Inflammatory macrophage (primary cell): ENCODE measurements around the gene KDR.

Experiments
- DNase-seq, 2 donors: peaks; one replicate each; pipeline ENCODE4 v3.0.0-alpha.2; 2020 to 2022

Gene KDR

DNA sequence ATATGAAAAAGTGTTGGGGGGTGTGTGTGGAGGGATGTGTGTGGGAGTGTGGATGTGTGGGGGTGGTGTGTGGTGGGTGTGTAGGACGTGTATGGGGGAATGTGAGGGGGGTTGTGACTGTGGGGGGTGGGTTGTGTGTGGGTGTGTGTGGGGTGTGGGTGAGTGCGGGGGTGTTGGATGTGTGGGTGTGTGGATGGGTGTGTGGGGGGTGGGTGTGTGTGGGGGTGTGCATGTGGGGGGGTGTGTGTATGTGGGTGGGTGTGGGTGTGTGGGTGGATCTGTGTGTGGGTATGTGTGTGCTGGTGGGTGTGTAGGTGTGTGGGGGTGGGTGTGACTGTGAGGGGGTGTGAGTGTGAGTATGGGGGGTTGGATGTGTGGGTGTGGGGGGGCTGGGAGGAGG, 47.8 kb downstream of the KDR start:
- DNase-seq: no peak

DNA sequence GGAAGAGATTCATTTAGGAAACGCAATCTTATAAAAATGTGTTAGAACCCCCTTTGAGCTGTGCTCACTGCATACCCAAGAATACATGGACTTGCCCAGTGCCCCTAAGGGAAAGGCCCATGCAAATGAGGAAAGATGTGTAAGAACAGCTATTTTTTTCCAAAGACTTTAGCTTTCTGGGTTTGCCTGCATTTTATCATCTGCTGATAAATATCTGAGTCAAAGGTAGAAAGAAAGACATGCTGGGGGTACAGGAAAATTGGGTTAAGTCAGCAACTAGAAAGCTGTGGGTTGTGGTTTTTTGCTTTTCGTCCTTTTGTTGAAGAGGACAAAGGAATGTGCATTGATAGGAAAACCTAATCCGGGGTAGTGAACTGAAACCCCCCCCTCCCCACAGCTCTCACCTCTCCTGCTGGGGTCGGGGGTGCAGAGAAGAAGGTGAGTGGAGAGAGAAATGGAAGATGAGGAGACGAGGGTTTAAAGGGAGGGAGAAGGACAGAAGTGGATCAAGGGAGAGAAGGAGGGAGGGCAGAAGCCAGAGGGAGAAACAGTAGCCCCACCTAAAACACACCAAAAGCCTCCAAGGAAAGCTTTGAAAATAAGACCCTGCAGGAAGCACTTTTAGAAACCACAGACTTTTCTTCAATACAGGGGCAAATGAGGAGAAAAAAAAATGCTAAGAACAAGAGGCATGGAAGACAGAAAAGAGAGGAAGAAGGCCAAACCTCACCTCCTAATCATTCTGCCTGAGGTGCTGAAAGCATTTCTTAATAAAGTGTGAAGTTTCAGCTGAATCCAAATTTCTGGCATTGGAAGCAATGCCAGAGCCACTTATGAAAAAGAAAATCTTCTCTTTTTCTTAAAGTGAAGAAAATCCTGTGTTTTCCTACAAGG, 49.3 kb downstream of the KDR start:
- no peak for DNase-seq

DNA sequence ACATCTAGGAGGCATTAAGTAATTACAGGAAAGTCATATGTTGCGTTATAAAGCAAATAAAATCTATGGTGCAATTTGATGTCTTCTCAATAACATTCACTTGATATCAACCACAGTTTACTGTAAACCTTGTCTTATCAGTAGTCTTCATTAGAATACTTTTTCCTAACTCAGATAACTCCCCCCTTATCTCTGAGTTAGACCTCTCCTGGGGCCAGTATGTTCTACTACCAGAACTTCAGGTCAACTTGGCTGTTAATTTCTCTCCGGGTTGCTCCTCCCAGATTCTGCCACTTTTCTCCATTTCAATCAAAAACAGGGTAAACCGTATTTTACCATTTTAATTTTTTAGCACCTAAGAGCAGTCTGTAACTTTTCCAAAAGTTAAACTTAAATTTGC, 50.0 kb downstream of the KDR start:
- DNase-seq: no peak

DNA sequence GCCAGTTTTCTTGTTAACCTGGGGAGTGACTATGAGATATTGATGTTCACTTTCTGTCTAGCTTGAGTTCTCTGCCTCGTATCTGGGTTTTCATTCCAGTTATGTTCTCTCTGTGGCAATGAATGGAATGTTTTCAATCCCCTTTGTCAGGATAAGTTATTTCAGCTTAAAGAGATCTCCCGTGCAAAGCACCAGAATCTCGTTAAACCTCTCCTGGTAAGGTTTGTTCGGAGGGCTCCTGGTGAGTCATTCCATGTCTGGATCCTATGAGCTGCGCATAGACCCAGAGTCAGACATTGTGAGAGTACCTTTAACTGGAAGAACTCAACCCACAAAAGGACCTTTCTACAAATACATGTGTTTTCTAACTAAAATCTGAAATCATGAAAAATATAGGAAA, 51.0 kb downstream of the KDR start:
- no peak for DNase-seq

DNA sequence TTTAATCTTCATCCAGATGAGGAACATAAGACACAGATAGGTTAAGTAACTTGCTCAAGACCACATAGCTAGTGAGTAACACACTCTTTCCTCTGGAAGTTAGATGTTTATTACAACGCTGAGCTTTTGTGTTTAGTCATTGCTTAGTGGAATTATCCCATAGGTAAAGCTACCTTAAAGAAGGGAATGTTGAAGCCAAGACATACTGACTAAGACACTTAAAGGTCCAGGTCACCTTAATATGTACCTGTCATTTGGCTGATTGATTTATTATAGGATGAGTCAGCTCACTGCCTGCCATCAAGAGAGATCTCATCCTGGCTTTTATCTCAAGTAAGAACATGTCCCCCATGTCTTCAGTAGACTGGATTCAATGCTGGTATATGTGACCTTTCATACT, 53.4 kb downstream of the KDR start:
- no peak for DNase-seq

DNA sequence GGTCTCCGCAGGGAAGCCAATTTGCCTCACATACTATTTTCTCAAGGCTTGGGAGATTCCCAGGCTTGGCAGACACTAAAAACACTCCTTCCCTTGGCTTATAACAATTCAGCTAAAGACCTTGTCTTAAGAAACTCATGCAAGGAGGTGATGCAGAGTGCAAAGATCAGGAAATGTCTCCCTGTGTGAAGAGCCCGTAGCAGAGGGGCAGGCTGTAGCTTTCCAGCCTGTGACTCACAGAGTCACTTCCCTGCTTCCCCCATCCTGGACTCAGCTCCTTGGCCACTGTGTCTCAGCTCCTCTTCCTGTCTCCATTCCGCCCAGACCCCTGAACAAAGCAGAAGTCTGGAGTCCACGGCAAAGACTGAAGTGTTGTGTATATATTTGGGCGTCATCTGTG, 56.1 kb downstream of the KDR start:
- no peak for DNase-seq

DNA sequence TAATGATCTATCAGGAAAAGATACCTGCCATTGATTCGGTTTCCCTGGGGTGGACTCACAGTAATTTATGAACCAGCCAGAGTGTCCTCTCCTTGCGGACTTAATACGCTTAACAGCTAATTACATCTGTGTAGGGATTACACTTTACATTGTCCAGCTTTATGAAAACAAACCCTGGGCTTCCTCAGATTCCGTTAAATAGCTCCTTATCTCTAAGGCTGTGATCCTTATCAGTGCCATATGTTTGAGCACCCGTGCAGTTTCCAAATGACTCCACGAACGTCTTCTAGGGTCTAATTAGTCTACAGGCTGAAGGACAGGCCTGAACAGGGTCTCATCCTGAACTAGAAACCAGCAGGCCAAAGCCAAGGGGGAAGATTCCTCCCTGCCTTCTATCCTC, 56.9 kb downstream of the KDR start:
- no peak for DNase-seq

DNA sequence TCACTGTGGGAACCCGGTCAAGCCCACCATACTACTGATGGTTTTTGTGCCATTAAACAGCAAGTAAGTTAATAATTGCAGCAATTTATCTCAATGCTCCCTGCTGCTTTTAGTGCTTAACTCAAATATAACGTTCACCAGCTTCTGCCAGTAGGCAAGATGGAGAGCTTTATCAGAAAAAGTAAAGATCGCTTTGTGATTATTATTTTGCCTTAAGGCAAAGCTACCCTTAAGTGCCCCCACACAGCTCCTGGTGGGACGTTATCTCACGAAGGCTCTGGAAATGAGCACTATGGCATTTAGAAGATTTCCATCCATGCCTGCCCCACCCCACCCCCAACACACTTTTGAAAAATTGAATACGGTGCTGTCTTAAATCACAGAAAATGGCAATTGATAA, 59.4 kb downstream of the KDR start:
- DNase-seq: no peak

DNA sequence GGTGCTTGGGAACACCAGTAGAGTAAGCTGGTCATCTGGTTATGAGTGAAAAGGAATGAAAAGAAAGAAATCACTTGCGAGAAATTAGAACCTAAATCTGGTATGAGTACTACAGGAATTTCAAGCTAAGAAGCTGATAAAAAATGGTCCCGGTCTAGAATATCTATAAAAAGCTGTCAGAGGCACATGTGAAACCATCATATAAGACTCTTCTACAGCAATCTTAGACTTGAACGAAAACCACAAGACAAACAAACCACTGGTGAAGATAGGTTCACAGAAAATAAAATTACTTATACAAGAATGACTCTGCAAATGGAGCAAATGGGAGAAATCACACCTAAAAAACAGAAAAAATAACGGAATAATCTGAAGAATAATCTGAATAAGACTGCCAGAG, 69.9 kb downstream of the KDR start:
- DNase-seq: no peak

DNA sequence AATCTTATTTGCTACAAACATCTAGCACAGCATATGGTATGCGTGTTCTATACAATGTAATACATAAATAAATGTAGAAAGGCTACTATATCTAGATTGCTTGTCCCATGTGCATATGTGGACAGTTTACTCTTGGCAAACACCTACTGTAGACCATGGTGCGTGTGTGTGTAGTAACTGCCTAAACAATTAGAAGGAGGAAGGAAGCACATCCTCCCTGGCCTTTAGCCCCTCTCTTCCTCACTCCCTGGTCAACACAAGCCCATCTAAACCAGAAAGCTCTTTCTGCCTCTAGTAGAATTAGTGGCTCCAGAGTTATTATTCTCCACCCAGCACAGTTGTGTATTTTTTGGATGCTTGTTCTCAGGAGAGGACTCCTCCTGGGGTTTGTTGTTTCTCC, 73.9 kb downstream of the KDR start:
- DNase-seq: no peak

DNA sequence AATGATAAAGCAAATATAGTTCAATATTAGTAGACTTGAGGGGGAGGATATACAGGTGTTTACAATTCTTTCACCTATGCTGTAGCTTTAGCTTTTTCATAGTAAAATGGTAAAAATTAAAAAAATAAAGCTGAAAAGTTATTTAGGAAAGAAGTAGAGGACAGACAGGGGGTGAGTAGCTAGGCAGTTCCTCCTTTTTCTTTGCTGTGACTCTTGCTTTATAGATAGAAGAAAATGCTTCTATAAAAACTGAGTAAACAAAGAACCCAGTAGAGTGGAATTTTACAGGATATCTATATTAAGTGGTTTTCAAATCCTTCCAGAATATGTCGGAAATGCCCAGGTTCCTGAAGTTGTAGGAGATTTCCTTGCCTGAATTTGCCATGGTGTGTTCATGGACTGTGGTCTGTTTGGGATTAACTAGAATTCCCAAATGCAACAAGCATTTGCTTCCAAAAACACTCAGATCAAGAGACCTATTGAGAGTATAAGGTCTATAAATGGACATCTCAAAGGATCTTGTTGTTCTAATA, 74.9 kb downstream of the KDR start:
- no peak for DNase-seq

DNA sequence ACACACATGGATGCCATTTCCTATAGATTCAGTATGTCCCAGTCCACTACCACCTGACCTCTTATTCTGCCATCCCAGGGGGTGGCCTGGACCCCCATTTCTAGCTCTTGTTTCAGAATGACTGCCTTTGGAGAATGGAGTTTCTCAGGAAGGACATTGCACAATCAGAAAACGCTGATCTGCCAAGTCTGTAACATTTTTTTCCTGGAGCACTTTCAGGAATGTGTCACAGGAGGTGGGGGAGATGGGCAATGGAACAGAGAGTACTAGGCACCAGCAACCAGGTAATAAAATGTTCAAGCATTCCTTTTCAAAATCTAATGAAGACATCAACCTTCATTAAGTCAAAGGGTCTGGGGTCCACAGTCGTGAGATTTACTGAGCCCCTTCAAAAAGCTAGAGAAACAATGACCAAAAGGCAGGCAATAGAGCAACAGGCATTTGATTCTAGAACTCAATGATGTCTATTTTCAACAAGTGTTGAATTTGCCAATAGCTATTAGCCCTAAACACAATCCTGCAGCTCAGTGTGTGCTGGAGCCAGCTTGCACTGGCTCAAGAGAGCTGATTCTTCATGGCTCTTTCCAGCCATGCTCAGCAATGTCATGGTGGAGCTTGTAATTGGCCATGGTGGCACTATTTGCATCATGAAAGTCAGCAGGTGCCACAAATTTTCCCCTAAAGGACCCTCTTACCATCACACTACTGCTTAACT, 87.1 kb downstream of the KDR start:
- no peak for DNase-seq

DNA sequence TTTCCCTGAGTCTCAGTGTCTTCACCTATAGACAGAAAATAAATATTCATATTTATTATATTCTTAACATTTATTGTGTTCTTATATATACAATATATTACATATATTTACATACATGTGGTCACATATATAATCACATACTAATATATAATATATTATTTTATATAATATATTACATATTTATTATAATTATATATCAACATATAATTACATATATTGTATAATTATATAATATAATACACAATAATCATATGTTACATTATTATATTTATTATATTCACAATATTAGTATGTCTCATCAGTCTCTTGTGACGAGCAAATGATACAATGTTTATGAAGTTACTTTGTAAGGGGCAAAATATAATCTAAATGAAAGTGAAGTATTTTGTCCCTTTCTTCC, 87.7 kb downstream of the KDR start:
- DNase-seq: no peak

DNA sequence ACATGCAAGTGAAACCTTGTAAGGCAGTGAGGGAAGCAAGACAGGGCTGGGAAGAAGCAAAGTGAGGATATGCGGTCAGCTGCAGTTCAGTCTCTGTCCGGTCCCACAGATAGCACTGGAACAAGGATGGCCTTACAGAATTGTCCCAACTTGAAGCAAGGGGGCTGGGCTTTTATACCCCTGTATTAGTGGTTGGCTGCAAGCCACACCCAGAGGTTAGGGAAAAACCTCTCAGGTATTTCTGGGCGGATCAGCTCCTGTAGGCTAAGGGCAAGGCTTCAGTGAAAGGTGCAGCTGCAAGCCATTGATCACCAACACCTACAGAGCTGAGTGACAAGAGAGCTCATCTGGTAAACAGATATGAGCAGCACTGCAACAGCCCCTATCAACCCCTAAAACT, 89.0 kb downstream of the KDR start:
- DNase-seq: no peak

DNA sequence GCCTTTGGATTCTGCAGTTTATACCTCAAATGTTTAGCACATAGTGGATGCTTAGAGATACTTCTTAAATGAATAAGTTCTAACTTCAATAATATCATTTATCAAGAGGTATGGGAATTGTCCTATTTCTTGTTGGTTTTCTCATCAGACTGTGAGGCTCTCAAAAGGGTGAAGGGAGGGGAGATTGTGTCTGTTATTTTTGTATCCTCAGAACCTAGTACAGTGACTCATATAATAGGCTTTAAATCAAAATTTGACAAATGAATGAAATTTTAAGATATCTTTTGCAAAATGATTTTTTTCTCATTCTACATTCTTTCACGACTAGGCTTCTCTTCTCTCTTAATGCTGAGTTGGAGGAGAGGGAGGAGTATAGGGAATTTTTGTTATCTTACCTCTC, 89.5 kb downstream of the KDR start:
- no peak for DNase-seq

DNA sequence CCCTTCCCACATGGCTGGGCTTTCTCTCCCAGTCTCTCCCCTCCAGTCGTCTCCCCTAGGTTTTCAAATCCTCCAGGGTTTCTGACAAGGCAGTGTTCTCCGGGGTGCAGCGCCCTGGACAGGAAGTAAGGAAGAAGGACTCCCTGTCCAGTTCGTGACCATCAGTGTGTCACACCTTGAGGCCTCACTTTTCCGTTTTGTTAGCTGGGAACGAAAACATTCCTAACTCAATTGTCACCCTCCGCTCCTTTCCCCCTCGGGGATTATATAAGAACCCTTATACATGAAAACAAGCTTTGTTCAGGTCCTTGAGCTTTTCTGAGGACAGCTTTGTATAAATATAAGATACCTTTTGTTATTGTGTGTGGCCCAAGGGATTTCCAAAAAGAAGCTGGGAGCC, 92.1 kb downstream of the KDR start:
- no peak for DNase-seq

DNA sequence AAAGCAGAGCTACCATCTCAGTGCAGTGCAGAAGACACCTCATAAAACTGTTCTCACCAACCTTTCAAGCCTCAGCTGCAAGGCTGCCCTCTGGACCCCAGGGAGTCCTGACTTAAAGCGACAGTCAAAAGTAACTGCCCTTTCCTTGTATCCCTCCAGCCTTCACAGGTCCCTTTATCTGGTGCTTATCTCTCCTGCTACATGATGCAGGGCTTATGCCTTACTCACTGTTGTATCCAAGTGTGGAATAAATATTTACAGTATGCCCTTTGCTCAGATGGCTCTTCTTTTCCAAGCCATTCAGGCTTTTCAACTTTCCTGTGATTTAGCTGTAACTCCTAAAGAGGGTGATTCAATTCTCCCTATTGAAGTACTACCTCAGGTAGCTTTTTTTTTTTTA, 92.6 kb downstream of the KDR start:
- DNase-seq: no peak

DNA sequence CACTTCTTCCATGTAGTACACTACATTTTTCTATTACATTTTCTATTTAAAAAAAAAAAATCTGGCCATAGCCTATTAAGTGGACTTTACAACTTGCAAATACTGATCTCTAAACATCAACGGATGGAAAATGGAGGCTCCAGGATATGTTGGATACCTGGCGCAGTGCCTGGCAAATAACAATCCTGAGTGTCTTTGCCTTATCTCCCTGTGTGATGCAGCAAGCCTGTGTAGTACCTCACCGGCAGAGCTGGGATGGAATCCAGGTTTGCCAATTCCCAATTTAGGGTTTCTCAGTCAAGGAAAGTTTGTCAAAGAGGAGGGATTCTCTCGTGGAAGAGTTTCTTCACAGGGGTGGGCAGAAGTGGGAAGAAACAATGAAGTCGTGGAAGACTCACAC, 93.2 kb downstream of the KDR start:
- no peak for DNase-seq

DNA sequence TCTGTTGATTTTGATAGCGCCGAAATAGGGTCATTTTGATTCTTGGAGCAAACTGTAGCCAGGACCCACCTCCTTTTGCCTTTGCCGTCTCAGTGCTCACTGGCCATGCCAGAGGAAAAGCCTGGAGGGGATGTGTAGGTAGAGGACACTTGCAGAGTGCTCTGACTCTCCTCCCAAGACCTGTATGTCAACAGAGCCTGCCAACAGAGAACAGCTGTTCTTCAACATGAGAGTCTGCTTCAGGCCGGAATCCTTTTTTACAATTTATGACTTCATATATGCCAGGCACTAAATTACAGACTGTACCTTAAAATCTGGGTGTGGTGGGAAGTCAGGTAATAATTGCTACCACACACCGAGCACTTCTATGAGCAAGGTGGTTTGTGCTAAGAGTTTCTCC, 94.2 kb downstream of the KDR start:
- DNase-seq: no peak

DNA sequence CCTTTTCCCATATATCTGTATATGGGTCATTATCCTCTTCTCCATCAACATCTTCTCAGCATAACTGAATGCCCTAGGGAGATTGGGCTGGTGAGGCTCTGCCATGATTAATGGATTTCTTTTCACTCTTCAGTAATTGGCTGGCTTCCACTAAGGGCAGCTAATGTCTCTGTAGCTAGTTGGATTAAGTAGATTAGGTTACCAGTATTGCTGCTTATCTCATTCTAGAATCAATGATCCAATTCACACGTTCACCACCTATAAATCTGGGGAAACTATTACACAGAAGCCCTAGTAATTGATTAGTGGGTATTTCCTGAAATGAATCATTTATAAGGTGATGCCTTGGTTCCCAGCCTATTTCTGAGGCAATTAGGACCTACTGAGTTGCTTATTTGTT, 94.8 kb downstream of the KDR start:
- DNase-seq: no peak

DNA sequence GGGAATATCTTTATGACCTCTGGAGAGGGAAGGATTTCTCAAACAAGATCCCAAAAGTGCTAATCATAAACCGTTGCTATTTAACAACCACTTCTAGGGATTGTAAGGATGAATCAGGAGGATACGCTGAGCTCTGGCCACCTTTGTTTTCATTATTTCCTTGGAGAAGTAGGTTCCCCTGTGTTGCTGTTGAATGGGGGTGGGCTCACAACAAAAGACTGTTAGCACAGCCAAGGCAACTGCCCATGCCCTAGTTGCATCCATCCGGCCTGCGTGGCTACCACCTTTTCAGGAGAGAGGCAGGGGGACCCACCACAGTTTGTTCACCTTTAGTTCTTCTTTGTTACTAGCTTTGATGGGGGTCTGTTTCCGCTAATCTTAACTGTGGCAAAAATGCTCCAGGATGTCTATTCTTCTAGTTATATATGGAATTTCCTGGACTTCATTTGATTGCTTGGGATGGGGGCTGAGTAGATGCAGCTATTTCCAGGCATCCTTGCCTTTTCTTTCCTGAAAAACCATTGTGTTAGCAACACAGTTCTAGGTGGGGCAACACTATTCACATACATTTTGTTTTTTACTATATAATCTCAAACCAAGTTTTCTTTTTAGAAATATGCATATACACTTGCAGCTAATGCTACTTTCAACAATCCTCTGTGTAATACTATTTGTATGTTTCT, 95.4 kb downstream of the KDR start:
- DNase-seq: no peak

DNA sequence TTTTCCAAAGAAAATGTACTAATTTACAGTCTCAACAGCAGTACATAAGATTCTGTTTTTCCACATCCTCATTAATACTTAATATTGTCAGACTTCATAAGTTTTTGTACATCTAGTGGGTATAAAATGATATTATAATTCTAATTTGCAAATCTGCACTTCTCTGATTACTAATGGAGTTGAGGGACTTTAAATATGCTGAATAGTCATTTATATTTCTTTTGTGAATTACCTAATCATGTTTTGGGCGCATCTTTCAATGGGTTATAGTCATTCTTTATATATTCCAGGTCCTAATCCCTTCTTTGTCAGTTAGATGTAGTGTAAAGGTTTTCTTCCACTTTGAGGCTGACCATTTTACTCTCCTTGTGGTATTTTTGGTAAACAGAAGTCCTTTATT, 96.1 kb downstream of the KDR start:
- no peak for DNase-seq
